Measurements from ENCODE around the gene ELANE.
A peak's percentile ranks its signal among the peaks of the same experiment; 100 is the strongest.
"Not testable (repeated sequence)": the region's sequence is repeated elsewhere in the genome, so short reads cannot be mapped to it uniquely, and the experiment has no call there.

The ELANE gene

DNA sequence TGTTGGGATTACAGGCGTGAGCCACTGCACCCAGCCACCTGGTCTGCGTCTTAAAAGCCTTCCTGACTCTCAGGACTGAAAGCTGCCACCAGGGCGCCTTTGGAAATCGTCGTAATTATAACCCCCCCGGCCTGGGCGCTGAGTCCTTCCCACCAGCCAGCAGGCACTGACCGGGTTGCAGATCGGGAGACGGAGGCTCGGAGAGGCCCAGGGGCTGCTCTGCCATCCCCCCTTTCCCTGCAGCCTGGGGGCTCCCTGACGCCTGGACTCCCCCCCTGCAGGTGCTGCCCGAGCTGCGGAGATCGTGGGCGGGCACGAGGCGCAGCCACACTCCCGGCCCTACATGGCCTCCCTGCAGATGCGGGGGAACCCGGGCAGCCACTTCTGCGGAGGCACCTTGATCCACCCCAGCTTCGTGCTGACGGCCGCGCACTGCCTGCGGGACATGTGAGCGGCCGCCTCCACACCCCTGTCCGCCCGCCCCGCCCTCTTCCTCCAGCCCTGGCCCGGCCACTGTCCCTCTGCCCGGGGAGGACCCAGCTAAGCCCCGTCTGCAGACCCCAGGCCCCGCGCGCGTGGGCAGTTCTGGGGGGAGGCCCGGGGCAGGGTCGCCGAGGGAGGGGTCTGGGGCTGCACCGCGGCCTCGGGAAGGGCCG is 8.8 kb upstream of the ELANE start:
- DNase-seq: no peak

DNA sequence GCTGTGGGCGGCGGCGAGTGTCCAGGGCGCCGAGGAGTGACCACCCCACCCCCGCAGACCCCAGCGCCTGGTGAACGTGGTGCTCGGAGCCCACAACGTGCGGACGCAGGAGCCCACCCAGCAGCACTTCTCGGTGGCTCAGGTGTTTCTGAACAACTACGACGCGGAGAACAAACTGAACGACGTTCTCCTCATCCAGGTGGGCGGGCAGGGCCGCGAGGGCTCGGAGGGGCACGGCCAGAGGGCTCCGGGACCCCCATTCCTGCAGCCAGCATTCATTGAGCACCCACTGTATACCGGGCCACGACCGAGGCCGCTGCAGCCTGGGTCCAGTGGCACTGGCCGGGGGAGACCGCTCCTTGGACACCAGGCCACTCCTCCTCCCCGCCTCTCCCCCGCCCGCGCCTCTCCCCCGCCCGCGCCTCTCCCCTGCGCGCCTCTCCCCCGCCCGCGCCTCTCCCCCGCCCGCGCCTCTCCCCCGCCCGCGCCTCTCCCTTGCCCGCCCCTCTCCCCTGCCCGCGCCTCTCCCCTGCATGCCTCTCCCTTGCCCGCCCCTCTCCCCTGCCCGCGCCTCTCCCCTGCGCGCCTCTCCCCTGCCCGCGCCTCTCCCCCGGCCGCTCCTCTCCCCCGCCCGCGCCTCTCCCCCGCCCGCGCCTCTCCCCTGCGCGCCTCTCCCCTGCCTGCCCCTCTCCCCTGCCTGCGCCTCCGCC is 8.1 kb upstream of the ELANE start:
- DNase-seq: no peak

DNA sequence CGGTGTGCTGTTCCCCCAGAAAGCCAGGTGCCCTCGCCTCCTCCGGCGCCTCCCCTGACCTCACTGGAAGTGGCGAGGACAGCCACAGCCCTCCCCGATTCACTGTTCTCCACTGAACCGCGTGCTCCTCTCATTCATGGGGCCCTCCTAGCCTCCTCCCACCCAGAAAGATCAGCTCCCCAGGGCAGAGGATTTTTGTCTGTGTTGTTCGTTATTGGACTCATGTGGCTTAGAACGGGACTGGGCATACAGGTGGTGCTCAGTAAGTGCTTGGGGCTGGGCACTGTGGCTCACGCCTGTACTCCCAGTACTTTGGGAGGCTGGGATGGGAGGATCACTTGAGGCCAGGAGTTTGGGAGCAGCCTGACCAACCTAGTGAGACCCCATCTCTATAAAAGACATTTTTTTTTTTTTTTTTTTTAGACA is 7.5 kb upstream of the ELANE start:
- DNase-seq: no peak

DNA sequence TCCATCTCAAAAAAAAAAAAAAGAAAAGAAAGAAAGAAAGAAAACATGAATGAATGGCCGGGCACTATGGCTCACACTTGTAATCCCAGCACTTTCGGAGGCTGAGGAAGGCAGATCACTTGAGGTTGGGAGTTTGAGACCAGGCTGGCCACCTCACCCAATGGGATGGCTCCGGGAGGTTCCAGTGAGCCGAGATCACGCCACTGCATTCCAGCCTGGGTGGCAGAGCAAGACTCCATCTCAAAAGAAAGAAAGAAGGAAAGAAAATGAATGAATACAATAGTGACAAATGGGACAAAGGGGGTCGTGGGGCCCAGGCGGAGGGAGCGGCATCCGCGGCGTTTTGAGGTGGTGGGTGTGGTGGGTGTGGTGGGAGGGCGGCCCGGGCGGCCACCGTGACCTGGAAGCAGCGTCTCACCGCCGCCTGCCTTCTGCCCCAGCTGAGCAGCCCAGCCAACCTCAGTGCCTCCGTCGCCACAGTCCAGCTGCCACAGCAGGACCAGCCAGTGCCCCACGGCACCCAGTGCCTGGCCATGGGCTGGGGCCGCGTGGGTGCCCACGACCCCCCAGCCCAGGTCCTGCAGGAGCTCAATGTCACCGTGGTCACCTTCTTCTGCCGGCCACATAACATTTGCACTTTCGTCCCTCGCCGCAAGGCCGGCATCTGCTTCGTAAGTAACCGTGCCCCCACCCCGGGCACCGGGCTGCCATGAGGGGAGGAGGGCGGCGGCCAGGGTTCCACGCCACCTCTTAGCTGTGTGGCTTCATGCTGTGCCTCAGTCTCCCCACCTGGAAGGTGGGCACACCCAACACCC is 6.2 kb upstream of the ELANE start:
- no peak for DNase-seq

DNA sequence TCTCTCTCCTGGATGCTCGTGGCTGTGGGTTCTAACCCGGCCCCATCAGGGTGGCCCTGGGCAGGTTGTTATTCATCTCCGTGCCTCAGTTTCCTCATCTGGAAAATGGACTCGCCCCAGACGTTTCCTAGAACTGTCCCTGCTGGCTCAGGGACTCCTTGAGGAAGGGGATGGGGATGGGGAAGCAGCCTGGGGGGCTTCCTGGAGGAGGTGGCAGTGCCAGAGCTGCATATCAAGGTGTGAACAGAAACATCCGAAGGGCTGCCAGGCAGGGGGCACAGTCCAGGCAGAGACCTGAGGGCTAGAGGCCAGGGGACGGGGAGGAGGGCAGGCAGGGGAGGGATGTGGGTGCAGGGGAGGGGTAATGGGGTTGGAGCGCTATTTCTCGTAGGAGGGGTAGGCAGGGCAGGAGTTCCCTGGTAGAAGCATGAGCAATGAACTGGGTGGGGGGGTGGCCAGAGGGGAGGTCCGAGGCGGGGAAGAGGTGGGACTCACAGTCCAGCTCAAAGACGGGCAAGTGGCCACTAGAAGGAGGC is 3.6 kb upstream of the ELANE start:
- DNase-seq: no peak

DNA sequence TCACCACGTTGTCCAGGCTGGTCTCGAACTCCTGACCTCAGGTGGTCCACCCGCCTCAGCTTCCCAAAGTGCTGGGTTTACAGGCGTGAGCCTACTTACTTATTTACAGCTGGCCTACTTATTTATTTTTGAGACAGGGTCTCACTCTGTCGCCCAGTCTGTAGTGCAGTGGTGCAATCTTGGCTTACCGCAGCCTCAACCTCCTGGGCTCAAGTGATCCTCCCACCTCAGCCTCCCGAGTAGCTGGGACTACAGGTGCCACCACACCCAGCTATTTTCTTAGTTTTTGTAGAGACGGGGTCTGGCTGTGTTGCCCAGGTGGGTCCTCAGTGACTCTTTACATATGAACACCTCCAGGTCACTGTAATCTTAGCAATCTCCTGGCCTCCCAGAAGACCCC is 2.9 kb upstream of the ELANE start:
- DNase-seq: not testable (repeated sequence)

DNA sequence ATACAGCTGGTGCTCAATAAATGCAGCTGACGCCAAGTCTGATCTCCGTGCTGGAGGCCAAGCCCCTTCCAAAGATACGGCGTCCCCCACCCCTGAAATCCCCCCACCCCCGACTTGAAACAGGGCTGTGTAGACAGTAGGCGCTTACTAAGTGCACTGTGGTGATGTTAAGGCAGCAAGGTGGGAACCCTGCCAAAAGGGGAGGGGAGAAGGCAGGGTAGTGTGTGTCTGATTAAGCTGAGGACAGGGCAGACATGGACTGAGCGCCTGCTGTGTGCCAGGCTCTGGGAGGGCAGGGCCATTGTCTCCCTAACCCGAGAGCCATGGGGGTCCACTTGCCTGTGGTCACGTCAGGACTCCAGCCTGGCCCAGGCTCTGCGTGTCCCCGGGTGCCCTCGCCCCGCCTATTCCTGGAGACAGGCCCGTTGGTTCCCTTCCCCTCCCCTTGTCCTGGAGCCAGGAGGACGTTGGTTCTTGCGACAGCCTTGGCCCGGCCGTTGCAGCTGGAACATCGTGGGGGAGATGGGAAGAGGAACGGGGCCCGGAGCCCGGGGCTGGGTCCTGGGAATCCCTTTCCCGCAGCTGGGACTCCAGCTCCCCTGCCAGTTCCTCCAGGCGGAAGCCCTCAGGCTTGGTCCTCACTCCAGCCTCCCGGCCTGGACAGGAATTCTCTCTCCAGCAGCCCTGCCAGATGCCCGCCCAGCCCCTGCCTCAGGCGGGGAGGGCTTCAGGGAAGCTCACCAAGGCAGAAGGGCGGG is 1.7 kb upstream of the ELANE start:
- DNase-seq: no peak

DNA sequence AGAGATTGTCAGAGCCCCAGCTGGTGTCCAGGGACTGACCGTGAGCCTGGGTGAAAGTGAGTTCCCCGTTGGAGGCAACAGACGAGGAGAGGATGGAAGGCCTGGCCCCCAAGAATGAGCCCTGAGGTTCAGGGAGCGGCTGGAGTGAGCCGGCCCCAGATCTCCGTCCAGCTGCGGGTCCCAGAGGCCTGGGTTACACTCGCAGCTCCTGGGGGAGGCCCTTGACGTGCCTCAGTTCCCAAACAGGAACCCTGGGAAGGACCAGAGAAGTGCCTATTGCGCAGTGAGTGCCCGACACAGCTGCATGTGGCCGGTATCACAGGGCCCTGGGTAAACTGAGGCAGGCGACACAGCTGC is 1.1 kb upstream of the ELANE start:
- DNase-seq: no peak

DNA sequence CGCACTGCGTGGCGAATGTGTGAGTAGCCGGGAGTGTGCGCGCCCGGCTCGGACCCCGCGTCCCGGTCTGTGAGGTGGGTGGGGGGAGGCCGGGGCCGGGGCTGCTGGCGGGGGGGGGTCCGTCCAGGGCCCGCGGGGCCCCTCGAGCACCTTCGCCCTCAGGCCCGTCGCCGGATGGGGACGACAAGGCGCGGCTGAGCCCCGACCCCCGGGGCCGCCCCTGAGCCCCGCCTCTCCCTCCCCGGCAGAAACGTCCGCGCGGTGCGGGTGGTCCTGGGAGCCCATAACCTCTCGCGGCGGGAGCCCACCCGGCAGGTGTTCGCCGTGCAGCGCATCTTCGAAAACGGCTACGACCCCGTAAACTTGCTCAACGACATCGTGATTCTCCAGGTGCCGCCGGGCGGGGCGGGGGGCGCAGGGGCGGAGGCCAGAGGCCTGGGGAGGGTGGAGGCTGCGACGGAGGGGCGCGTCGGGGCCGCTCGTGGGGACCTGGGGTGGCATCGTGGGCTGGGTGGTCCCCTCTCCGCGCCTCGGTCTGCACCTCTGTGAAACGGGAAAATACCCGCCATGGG is 997 bp downstream of the ELANE start:
- DNase-seq: no peak

DNA sequence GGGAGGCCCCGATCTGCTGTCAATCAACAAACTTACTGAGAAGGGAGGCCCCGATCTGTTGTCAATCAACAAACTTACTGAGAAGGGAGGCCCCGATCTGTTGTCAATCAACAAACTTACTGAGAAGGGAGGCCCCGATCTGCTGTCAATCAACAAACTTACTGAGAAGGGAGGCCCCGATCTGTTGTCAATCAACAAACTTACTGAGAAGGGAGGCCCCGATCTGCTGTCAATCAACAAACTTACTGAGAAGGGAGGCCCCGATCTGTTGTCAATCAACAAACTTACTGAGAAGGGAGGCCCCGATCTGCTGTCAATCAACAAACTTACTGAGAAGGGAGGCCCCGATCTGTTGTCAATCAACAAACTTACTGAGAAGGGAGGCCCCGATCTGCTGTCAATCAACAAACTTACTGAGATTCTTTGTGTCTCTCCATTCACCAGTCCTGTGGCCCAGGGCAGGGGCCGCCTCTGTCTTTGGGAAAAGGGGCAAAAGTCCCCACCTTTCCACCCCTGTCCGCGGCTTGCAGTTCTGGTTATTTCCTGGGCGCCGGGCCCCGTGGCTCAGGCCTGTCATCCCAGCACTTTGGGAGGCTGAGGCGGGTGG is 1.6 kb downstream of the ELANE start:
- DNase-seq: not testable (repeated sequence)

DNA sequence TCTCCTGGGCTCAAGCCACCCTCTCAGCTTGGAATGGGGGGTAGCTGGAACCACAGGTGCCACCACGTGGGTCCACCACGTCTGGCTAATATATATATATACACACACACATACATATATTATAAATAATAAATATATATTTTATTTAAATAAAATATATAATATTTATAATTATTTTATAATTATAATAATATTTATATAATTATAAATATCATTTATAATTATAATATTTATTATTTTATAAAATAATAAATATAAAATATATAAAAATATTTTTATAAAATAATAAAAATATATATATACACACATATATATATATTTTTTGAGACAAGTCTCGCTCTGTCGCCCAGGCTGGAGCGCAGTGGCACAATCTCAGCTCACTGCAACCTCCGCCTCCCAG is 2.4 kb downstream of the ELANE start:
- no peak for DNase-seq

DNA sequence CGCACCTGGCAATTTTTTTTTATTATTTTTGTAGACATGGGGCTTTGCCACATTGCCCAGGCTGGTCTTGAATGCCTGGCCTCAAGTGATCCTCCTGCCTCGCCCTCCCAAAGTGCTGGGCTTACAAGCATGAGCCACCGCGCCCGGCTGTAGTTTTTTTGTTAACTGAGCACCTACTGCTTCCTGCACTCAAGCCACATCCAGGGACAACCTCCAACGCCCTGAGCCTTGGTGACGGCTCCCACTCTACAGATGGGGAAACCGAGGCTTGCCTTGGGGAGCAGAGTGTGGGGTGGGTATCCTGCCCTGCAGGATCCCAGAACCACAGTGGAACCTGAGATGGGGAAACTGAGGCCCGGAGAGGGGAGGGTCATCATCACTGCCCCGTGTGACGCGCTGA is 3.0 kb downstream of the ELANE start:
- DNase-seq: no peak

DNA sequence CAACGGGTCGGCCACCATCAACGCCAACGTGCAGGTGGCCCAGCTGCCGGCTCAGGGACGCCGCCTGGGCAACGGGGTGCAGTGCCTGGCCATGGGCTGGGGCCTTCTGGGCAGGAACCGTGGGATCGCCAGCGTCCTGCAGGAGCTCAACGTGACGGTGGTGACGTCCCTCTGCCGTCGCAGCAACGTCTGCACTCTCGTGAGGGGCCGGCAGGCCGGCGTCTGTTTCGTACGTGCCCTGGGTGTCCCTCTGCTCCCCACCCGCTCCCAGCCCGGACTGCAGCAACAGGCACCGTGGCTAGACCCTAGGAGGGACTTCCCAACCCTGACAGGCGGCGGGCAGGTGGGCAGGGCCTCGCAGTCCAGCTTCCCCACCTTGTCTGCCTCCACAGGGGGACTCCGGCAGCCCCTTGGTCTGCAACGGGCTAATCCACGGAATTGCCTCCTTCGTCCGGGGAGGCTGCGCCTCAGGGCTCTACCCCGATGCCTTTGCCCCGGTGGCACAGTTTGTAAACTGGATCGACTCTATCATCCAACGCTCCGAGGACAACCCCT is 3.5 kb downstream of the ELANE start:
- no peak for DNase-seq

DNA sequence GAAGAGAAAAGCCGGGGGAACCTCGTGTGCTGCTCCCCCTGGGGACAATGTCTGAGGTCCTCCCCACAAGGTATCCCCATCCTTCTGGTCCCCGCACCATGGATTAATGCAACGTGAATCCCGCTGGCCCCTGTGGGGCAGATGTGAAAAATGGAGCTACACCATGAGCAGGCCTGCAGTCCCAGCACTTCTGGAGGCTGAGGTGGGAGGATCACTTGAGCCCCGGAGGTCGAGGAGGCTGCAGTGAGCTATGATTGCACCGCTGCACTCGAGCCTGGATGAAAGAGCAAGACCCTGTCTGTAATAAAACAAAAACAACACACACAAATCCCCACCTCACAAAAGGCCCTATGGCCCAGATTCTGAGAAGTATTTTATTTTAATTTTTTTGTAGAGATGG is 6.2 kb downstream of the ELANE start:
- no peak for DNase-seq

DNA sequence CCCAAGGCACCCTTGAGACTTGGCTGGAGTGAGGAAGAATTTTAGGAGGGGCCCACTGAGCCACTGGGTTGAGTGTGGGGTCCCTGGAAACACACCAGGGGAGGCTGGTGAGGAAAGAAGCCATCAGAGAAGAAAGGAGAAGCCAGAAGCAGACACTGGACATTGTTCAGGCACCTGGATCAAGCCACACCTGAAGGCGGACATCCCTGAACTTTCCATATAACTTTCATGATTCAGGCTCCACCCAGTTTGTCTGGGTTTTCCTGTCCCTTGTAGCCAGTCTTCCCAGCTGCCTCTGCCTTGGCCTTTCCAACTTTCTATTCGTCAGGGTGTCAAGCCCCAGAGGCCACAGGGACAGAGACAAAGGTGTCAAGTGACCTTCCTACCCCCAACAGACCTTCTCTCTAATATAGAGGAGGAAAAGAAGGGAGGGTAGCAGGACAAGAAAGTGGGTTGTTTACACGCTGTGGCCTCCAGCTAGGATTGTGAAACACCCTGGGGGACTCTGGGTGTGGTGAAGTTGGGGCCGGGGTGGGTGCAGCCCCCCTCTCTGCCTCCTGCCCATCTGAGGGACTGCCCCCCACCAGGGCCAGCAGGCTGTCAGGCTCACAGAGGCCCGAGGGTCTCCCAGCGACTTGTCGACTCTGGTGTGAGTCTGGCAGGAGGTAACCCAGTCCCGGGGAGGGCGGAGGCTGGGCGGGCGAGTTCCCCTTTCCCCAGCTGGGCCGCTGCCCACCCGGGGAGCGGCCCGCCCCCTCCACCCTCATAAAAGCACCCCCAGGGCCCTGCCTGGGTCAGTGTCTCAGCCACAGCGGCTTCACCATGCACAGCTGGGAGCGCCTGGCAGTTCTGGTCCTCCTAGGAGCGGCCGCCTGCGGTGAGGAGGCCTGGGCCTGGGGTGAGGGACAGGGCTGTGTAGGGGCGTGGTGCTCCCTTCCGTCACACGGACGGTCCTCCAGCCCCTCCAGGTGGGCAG is 7.1 kb downstream of the ELANE start, which contains the start of gene CFD:
CFD (plus strand) TSS at position 797 of the 976 bp plus-strand sequence; CDS start at position 823, 26 bp downstream.
- no peak for DNase-seq

DNA sequence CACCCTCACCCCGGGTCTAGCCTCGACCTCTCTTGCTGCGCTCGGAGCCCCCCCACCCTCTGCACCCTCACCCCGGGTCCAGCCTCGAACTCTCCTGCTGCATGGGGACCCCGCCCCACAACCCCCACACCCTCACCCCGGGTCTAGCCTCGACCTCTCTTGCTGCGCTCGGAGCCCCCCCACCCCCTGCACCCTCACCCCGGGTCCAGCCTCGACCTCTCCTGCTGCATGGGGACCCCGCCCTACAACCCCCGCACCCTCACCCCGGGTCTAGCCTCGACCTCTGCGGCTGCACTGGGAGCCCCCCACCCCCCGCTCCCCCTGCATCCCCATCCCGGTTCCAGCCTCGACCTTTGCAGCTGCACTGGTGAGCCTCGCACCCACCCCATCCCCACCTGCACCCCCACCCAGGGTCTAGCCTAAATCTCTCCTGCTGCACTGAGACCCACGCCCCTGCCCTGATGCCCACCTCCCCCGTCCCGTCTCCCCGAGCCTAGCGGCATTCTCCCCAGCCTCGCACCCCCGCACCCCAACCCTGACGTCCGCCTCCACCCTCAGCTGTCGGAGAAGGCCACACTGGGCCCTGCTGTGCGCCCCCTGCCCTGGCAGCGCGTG is 9.1 kb downstream of the ELANE start:
- DNase-seq: no peak

DNA sequence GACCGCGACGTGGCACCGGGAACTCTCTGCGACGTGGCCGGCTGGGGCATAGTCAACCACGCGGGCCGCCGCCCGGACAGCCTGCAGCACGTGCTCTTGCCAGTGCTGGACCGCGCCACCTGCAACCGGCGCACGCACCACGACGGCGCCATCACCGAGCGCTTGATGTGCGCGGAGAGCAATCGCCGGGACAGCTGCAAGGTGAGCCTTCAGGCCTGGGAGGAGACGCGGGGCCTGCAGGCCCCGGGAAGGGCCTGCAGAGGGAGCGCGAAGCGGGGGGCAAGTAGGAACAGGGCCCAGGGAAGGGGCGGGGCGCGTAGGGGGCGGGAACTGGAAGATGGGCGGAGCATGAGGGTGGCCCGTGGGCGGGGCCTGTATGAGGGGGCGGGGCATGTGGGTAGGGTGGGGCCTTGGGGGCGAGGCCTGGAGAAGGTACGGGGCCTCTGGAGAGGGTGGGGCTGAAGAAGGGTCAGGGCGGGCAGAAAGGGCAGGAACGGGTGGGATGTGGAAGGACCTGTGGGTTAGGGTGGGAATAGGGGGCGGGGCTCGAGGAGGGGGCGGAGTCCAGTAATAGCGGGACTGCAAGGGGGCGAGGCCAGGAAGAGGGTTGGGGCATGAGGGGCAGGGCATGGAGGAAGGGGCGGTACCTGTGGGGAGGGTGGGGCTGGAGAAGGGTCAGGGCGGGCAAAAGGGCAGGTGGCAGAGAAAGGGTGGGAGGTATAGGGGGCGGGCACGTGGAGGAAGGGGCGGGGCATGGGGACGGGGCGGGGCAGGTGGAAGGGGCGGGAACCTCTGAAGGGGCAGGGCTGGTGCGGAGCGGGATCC is 9.9 kb downstream of the ELANE start:
- DNase-seq: no peak

DNA sequence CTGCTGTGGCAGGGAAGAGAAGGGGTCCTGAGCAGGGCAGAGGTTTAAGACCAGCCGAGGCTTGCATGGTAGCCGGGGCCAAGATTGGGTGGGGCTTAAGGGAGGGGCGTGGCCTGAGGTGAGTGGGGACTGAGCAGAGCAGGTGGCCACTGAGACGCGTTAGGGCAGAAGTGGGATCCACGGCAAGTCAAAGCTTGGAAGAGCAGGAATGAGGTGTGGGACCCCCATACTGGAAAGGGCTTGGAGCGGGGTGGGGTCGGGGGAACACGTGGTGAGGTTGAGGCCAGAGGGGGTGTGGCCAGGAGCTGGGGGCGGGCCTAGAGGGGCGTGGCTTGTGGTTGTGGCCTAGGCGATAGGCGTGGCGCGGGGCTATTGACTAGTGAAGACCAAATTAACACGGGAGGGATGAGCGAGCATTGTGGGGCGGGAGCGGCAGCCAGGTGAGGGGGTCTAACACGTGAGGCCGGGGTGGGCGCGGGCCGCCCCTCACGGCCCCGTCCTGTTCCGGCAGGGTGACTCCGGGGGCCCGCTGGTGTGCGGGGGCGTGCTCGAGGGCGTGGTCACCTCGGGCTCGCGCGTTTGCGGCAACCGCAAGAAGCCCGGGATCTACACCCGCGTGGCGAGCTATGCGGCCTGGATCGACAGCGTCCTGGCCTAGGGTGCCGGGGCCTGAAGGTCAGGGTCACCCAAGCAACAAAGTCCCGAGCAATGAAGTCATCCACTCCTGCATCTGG is 10.6 kb downstream of the ELANE start:
- DNase-seq: peak in 1 of 2 donors; percentile 24
